Activated CD8-positive, alpha-beta T cell treated with anti-CD3 and anti-CD28 coated beads for 36 hours (primary cell): ENCODE results near the gene NFE2. TPM values are rescaled to one million over a fixed set of nuclear protein-coding genes. Genes with fewer than 3 reads are reported as not detected.

Source experiments
- ATAC-seq: fragments of 200-7000 bp; cut with Tn5 transposase; one replicate; pipeline ENCODE4 v1.10.0; 2021; ENCODE audit warnings: mild to moderate bottlenecking, moderate library complexity
- CTCF ChIA-PET: fragments of 350-600 bp; sonication (Branson Sonifier 250); formaldehyde crosslinking; loops from one replicate; lab custom pipeline; 2021; ENCODE audit warnings: antibody characterized with exemption; lab: Charles Lee
- POLR2A ChIA-PET: fragments of 350-600 bp; sonication (Branson Sonifier 250); formaldehyde crosslinking; loops from one replicate; lab custom pipeline; 2021; ENCODE audit warnings: antibody characterized with exemption; lab: Charles Lee
- DNase-seq: peaks from one replicate; pipeline ENCODE4 v3.0.0-alpha.2; 2020
- H3K27ac Mint-ChIP-seq: one replicate; pipeline ENCODE4 v1.8.0; 2021; ENCODE audit warnings: mild to moderate bottlenecking, mixed read lengths
- H3K27me3 Mint-ChIP-seq: one replicate; pipeline ENCODE4 v1.8.0; 2021; ENCODE audit warnings: mixed read lengths
- H3K36me3 Mint-ChIP-seq: one replicate; pipeline ENCODE4 v1.8.0; 2021; ENCODE audit warnings: low read depth, mixed read lengths
- H3K4me1 Mint-ChIP-seq: one replicate; pipeline ENCODE4 v1.8.0; 2021; ENCODE audit warnings: low read depth, mixed read lengths
- H3K4me3 Mint-ChIP-seq: one replicate; pipeline ENCODE4 v1.8.0; 2021; ENCODE audit warnings: mild to moderate bottlenecking, moderate library complexity, mixed read lengths
- H3K9me3 Mint-ChIP-seq: one replicate; pipeline ENCODE4 v1.8.0; 2021; ENCODE audit warnings: mixed read lengths
- CTCF ChIP-seq: fragments of 200-600 bp; IDR thresholded peaks from one replicate; pipeline ENCODE4 v1.8.0; 2022; ENCODE audit warnings: antibody characterized with exemption, mild to moderate bottlenecking
- intact Hi-C: fragments of 100-400 bp; cut with micrococcal nuclease; formaldehyde crosslinking; loops from one replicate; pipeline ENCODE4 v1.10.0; 2022
- total RNA-seq, 2 experiments: library from RNA; stranded (reverse); gene quantifications; one replicate each; pipeline ENCODE4 v1.2.3, GENCODE V29; 2021

NFE2 gene
- total RNA-seq, 2 experiments from 2014 or later, result not detected

- ChIA-PET CTCF (interaction anchor here (1.0 to 1.9 kb wide), 6 partner anchors 12 to 121 kb away, joined by 3 to 8 read pairs (median 6); partner anchors contain the start of gene COPZ1), POLR2A (interaction anchor here (1.0 to 2.0 kb wide), 3 partner anchors 54 to 61 kb away, joined by 3 to 8 read pairs (median 4); partner anchors contain the start of genes CBX5 and HNRNPA1)
- Mint-ChIP-seq H3K27ac (no peak overlapping the region), H3K36me3 (peaks cover 25% of the 10 kb centered on the region), H3K4me1 (peaks cover 7% of the 10 kb centered on the region), H3K9me3 (no peaks in the 10 kb centered on the region), H3K4me3 (no peak overlapping the region), H3K27me3 (no peaks in the 10 kb centered on the region)
- intact Hi-C loops, result no loop called here
- TF ChIP-seq CTCF, result no peak
- DNase-seq (no peak), ATAC-seq (no peak)
Observed at GRCh38 chr12:54340846-54341245, 40.0 kb upstream of the NFE2 start.

- DNase-seq (no peak), ATAC-seq (no peak)
- intact Hi-C loops, result no loop called here
- no peak for TF ChIP-seq CTCF
- CTCF ChIA-PET, result interaction anchor here (1.1 to 8.9 kb wide), 6 partner anchors 14 to 65 kb away, joined by 3 to 97 read pairs (median 65); partner anchors contain the start of gene COPZ1
- Mint-ChIP-seq H3K27me3 (no peaks in the 10 kb centered on the region), H3K4me3 (no peak overlapping the region), H3K36me3 (peaks cover 19% of the 10 kb centered on the region), H3K27ac (no peak overlapping the region), H3K9me3 (no peaks in the 10 kb centered on the region), H3K4me1 (peaks cover 8% of the 10 kb centered on the region)
- POLR2A ChIA-PET, result no interaction called here
Observed at GRCh38 chr12:54338698-54339296, 38.0 kb upstream of the NFE2 start.

GRCh38 chr12:54337854-54338650 is 37.2 kb upstream of the NFE2 start:
- Mint-ChIP-seq H3K27ac (no peak overlapping the region), H3K4me1 (peaks cover 15% of the 10 kb centered on the region), H3K27me3 (no peaks in the 10 kb centered on the region), H3K9me3 (no peaks in the 10 kb centered on the region), H3K4me3 (no peak overlapping the region), H3K36me3 (peaks cover 14% of the 10 kb centered on the region)
- ChIA-PET CTCF (interaction anchor here (0.7 to 8.9 kb wide), 20 partner anchors 13 to 163 kb away, joined by 3 to 97 read pairs (median 5); partner anchors contain the start of gene COPZ1), POLR2A (interaction anchor here (0.8 to 1.4 kb wide), 4 partner anchors 9 to 80 kb away, joined by 3 to 4 read pairs (median 4); no protein-coding TSS in a partner anchor)
- intact Hi-C loops, result no loop called here
- DNase-seq (no peak), ATAC-seq (no peak)
- TF ChIP-seq CTCF, result no peak

GRCh38 chr12:54337280-54337842 is 36.5 kb upstream of the NFE2 start:
- DNase-seq, result no peak
- Mint-ChIP-seq H3K27ac (no peak overlapping the region), H3K4me1 (peaks cover 15% of the 10 kb centered on the region), H3K27me3 (no peaks in the 10 kb centered on the region), H3K36me3 (peaks cover 11% of the 10 kb centered on the region), H3K4me3 (no peak overlapping the region), H3K9me3 (no peaks in the 10 kb centered on the region)
- intact Hi-C loops, result no loop called here
- TF ChIP-seq CTCF, result no peak
- ATAC-seq, result no peak
- CTCF ChIA-PET, result interaction anchor here (0.6 to 8.9 kb wide), 28 partner anchors 9 to 164 kb away, joined by 3 to 97 read pairs (median 4); partner anchors contain the start of genes COPZ1 and NCKAP1L
- POLR2A ChIA-PET, result interaction anchor here (0.8 to 1.4 kb wide), 4 partner anchors 9 to 79 kb away, joined by 3 to 4 read pairs (median 4); no protein-coding TSS in a partner anchor
